K562 (cell line): ENCODE results near the gene CCDC192. TPM values are rescaled to one million over a fixed set of nuclear protein-coding genes. Genes with fewer than 3 reads are reported as not detected.

ENCODE experiments used
- MLLT1 ChIP-seq, 2 experiments: fragments of 450-650 bp; IDR thresholded peaks; 2 replicates each; pipeline ENCODE4 v1.6.1; 2016
- POLR3A ChIP-seq: IDR thresholded peaks from 2 replicates; pipeline ENCODE4 v1.6.1; 2011; ENCODE audit warnings: borderline replicate concordance, mild to moderate bottlenecking, moderate library complexity; ENCODE audit not compliant: insufficient read length, insufficient read depth; ENCODE audit errors: extremely low read depth
- PRMT5 ChIP-seq: sonication (generic); formaldehyde crosslinking; IDR thresholded peaks from 2 replicates; pipeline ENCODE4 v1.5.0; 2020; ENCODE audit warnings: missing genetic modification reagents
- ZBTB33 ChIP-seq: sonication (generic); formaldehyde crosslinking; IDR thresholded peaks from 2 replicates; pipeline ENCODE4 v1.8.1; 2023; ENCODE audit warnings: mild to moderate bottlenecking, missing genetic modification reagents
- ZNF764 ChIP-seq: fragments of 250-450 bp; sonication (Bioruptor Pico); IDR thresholded peaks from 2 replicates; pipeline ENCODE4 v1.4.0; 2020; ENCODE audit warnings: low read depth, mild to moderate bottlenecking, moderate library complexity
- polyA plus RNA-seq, 8 experiments: library from polyadenylated mRNA; depleted of rRNA in 4 of 8; stranded (reverse) in 5 of 8; unstranded in 3 of 8; fragments of >200 nt; fragmentation: Nextera tagmentation in 2 of 8; fragmentation: Illumina TruSeq in 1 of 8; extraction: Ambion mirVana in 2 of 8; extraction: Trizol in 1 of 8; gene quantifications; 2 replicates each; pipeline versions ENCODE4 v1.2.1 to v1.2.3, GENCODE V29; 2011 to 2014; ENCODE audit warnings: inconsistent platforms in 1 of 8, missing spikeins in 1 of 8
- total RNA-seq, 7 experiments: library from RNA; depleted of rRNA in 6 of 7; stranded (reverse); fragments of >200 nt in 6 of 7; fragmentation: Illumina TruSeq in 2 of 7; extraction: Trizol in 2 of 7; gene quantifications; 2 replicates each; pipeline versions ENCODE4 v1.2.1 to v1.2.3, GENCODE V29; 2011 to 2021; ENCODE audit warnings: low replicate concordance in 1 of 7
- TF ChIP-seq, protein P1 (sequence below): fragments of 450-650 bp; IDR thresholded peaks from 2 replicates; pipeline ENCODE4 v1.6.1; 2016; ENCODE audit warnings: borderline replicate concordance

The CCDC192 gene
- total and polyA plus RNA-seq, 9 of the 15 experiments (the other 6 are each of a cell fraction or from before 2014, with no cell fraction given), result 0.21 to 0.66 (median 0.38) TPM; not detected in 2

DNA sequence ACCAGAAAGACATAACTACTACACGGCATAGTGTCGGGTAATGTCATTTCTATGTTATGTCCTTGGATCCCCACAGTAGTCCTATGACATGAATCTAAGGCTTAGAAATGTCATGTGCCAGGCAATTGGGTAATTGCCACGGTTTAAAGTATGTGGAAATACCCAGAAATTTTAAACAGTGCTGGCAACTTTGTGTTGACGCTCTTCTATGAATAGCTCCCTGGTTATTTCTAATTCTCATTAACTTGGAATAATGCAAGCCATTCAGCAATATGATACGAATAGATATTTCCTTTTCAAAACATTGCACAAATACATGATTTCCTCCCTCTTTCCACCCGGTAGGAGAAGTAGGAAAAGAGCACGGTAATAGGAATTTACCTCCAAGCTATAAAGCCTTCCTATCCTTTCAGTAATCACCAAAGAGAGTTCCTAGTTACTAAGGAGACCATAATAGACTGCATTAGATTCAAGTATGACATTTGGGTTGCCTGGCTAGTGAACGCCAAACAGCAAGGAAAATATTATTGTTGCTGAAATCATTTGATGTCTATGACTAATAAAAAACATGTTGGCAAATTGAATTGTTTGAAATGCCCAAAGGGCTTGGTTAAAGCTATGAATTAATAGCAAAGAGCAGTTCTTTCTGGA lies 168.4 kb downstream of the CCDC192 start (continued):
- TF ChIP-seq PRMT5, result no peak
- TF ChIP-seq ZBTB33 (CRISPR knock-in tag), result no peak
- TF ChIP-seq ZNF764 (CRISPR knock-in tag), result no peak
- TF ChIP-seq, protein P1, sequence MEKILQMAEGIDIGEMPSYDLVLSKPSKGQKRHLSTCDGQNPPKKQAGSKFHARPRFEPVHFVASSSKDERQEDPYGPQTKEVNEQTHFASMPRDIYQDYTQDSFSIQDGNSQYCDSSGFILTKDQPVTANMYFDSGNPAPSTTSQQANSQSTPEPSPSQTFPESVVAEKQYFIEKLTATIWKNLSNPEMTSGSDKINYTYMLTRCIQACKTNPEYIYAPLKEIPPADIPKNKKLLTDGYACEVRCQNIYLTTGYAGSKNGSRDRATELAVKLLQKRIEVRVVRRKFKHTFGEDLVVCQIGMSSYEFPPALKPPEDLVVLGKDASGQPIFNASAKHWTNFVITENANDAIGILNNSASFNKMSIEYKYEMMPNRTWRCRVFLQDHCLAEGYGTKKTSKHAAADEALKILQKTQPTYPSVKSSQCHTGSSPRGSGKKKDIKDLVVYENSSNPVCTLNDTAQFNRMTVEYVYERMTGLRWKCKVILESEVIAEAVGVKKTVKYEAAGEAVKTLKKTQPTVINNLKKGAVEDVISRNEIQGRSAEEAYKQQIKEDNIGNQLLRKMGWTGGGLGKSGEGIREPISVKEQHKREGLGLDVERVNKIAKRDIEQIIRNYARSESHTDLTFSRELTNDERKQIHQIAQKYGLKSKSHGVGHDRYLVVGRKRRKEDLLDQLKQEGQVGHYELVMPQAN, result no peak
- no peak for TF ChIP-seq POLR3A
- TF ChIP-seq MLLT1 (IDR thresholded peaks at IDR 0.05), result no peak
